ENCODE measurements around the gene HOMER2.
"Not testable (repeated sequence)": the region's sequence is repeated elsewhere in the genome, so short reads cannot be mapped to it uniquely, and the experiment has no call there.

Gene HOMER2

GRCh38 chr15:82830427-82831173 lies 121.9 kb downstream of the HOMER2 start:
- DNase-seq = no peak

GRCh38 chr15:82829234-82829633 lies 123.3 kb downstream of the HOMER2 start:
- DNase-seq = no peak

- no peak for DNase-seq
Observed at GRCh38 chr15:82828075-82828474, 124.4 kb downstream of the HOMER2 start.

GRCh38 chr15:82823049-82823448 lies 129.5 kb downstream of the HOMER2 start:
- DNase-seq = no peak

- DNase-seq = not testable (repeated sequence)
Observed at GRCh38 chr15:82821851-82822250, 130.7 kb downstream of the HOMER2 start.

- DNase-seq = not testable (repeated sequence)
Observed at GRCh38 chr15:82821396-82821795, 131.1 kb downstream of the HOMER2 start.

- DNase-seq = no peak
Observed at GRCh38 chr15:82820128-82820527, 132.4 kb downstream of the HOMER2 start.

- no peak for DNase-seq
Observed at GRCh38 chr15:82812994-82813393, 139.5 kb downstream of the HOMER2 start.

GRCh38 chr15:82810890-82811426 lies 141.6 kb downstream of the HOMER2 start:
- DNase-seq = peak; percentile 22

GRCh38 chr15:82810061-82810889 lies 142.2 kb downstream of the HOMER2 start:
- DNase-seq = peak; percentile 72

GRCh38 chr15:82809308-82810060 lies 143.0 kb downstream of the HOMER2 start, which contains the start of gene WHAMM:
WHAMM (plus strand) TSS chr15:82809628; CDS start chr15:82809727, 99 bp downstream.
- DNase-seq = peak; percentile 100

- no peak for DNase-seq
Observed at GRCh38 chr15:82808634-82809041, 143.9 kb downstream of the HOMER2 start.

- no peak for DNase-seq
Observed at GRCh38 chr15:82807920-82808633, 144.4 kb downstream of the HOMER2 start.

- DNase-seq = no peak
Observed at GRCh38 chr15:82805994-82806406, 146.5 kb downstream of the HOMER2 start, which contains the start of gene FSD2. FSD2 (minus strand) TSS chr15:82806069; CDS start chr15:82787390, 18,679 bp downstream.

GRCh38 chr15:82804575-82804949 lies 148.0 kb downstream of the HOMER2 start:
- DNase-seq = peak; percentile 80

- DNase-seq = peak; percentile 58
Observed at GRCh38 chr15:82803793-82804574, 148.5 kb downstream of the HOMER2 start.

GRCh38 chr15:82802497-82802896 lies 150.0 kb downstream of the HOMER2 start:
- no peak for DNase-seq

- no peak for DNase-seq
Observed at GRCh38 chr15:82799183-82799841, 153.2 kb downstream of the HOMER2 start.
